ENCODE measurements around the gene SIPA1L3.

DNA sequence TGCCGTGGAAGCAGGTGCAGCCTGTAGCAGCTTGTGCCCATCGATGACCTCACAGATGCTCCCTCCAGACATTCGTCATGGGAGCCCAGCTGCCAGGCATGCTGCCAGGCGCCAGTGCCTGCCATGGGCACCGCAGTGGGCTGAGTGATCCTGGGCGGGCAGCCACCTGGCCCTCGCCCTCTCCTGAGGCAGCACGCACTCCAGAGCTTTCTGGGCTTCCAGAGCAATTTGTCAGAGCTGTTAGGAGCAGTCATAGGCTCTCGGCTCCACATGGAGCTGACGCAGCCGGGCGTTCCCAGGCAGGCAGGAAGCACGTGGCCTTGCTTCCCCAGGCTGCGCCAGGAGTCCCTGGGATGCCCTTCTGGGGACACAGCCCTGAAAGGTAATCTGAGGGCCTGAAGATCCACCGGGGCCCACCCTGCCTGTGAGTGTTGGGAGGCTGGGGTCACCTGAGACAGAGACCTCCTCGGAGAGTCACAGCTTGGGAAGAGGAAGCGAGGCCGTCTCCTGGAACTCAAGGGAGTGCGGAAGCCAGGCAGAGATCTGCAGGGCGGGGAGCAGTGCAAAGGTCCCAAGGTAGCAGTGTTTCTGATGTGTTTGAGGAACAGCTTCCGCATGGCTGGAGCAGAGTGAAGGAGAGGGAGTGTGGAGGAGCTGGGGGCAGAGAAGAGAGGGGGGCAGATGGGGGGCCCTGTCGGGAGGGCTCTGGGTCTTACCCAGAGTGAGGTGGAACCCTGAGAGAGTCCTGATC, 266.5 kb downstream of the SIPA1L3 start:
- no peak for TF ChIP-seq ZFP37 (tag by site-specific recombination; IDR thresholded peaks at IDR 0.05)
- TF ChIP-seq OVOL3 (tag by site-specific recombination; IDR thresholded peaks at IDR 0.05), result no peak
- no peak for TF ChIP-seq ZNF660 (tag by site-specific recombination; IDR thresholded peaks at IDR 0.05)
- TF ChIP-seq TCF7L2 (IDR thresholded peaks at IDR 0.05; ENCODE audit: borderline replicate concordance, low read depth, low read length), result no peak
